Measurements from ENCODE around the gene TWNK.
A peak's percentile ranks its signal among the peaks of the same experiment; 100 is the strongest.
"Not testable (repeated sequence)": the region's sequence is repeated elsewhere in the genome, so short reads cannot be mapped to it uniquely, and the experiment has no call there.

Gene TWNK

GRCh38 chr10:101021692-101022251, 34.4 kb downstream of the TWNK start:
- Histone ChIP-seq H3K27ac (no peak overlapping the region), H3K4me3 (no peak overlapping the region)

- H3K27ac ChIP-seq, result no peak overlapping the region
- H3K4me3 ChIP-seq, result no peak overlapping the region
Measured at GRCh38 chr10:101022967-101023705, 35.8 kb downstream of the TWNK start.

- Histone ChIP-seq H3K27ac (no peak overlapping the region), H3K4me3 (no peak overlapping the region)
Measured at GRCh38 chr10:101027106-101027720, 39.9 kb downstream of the TWNK start.

GRCh38 chr10:101028446-101029337, 41.3 kb downstream of the TWNK start:
- Histone ChIP-seq H3K27ac (no peak overlapping the region), H3K4me3 (no peak overlapping the region)

GRCh38 chr10:101029520-101030295, 42.4 kb downstream of the TWNK start:
- H3K27ac ChIP-seq, result no peak overlapping the region
- H3K4me3 ChIP-seq, result no peak overlapping the region

- peak overlapping the region; percentile 47 to 90 (median 70) for H3K4me3 ChIP-seq
- peak overlapping the region in 16 of 21 experiments; percentile 88 to 100 (median 97) for H3K27ac ChIP-seq
Measured at GRCh38 chr10:101030496-101031127, 43.3 kb downstream of the TWNK start.

- Histone ChIP-seq H3K27ac (peak within 1 kb of the TSS; percentile 70 to 100 (median 96)), H3K4me3 (peak within 1 kb of the TSS; percentile 47 to 90 (median 70))
Measured at GRCh38 chr10:101031128-101031795, 43.9 kb downstream of the TWNK start, which contains the start of the genes PDZD7 and SFXN3. PDZD7 (minus strand) TSS chr10:101031129; CDS start chr10:101030219, 910 bp downstream. SFXN3 (plus strand) TSS chr10:101031234; CDS start chr10:101034695, 3,461 bp downstream.

- H3K4me3 ChIP-seq, result peak overlapping the region; percentile 47 to 90 (median 70)
- H3K27ac ChIP-seq, result peak overlapping the region; percentile 70 to 100 (median 96)
Measured at GRCh38 chr10:101031796-101032636, 44.7 kb downstream of the TWNK start.

- peak overlapping the region; percentile 47 to 90 (median 70) for H3K4me3 ChIP-seq
- H3K27ac ChIP-seq, result peak overlapping the region; percentile 70 to 100 (median 96)
Measured at GRCh38 chr10:101032637-101033224, 45.4 kb downstream of the TWNK start.

- H3K4me3 ChIP-seq, result peak overlapping the region in 6 of 7 experiments; percentile 47 to 90 (median 70)
- peak overlapping the region in 18 of 21 experiments; percentile 88 to 100 (median 96) for H3K27ac ChIP-seq
Measured at GRCh38 chr10:101033276-101033675, 45.9 kb downstream of the TWNK start.

GRCh38 chr10:101034404-101034803, 47.1 kb downstream of the TWNK start:
- not testable (repeated sequence) for H3K27ac ChIP-seq, H3K4me3 ChIP-seq

- no peak overlapping the region for H3K4me3 ChIP-seq
- H3K27ac ChIP-seq, result peak overlapping the region in 2 of 21 experiments; percentile 13 to 33
Measured at GRCh38 chr10:101035314-101035713, 48.0 kb downstream of the TWNK start.

GRCh38 chr10:101035916-101036702, 48.8 kb downstream of the TWNK start:
- Histone ChIP-seq H3K4me3 (no peak overlapping the region), H3K27ac (peak overlapping the region in 2 of 21 experiments; percentile 13 to 33)

- no peak overlapping the region for H3K27ac ChIP-seq
- H3K4me3 ChIP-seq, result no peak overlapping the region
Measured at GRCh38 chr10:101036726-101037125, 49.4 kb downstream of the TWNK start.

- H3K27ac ChIP-seq, result no peak overlapping the region
- H3K4me3 ChIP-seq, result no peak overlapping the region
Measured at GRCh38 chr10:101038484-101038883, 51.1 kb downstream of the TWNK start.

GRCh38 chr10:101040061-101040460, 52.7 kb downstream of the TWNK start:
- no peak overlapping the region for H3K27ac ChIP-seq
- H3K4me3 ChIP-seq, result no peak overlapping the region
